Activated T-helper 1 cell treated with Interleukin-2 at 50 U/mL for 16 hours (primary cell): ENCODE data around the gene EIPR1.

ENCODE experiments used
- DNase-seq: peaks from one replicate; pipeline ENCODE4 v3.0.0-alpha.2; 2020; ENCODE audit warnings: low read depth

Gene EIPR1

GRCh38 chr2:3324036-3324386 lies 53.6 kb downstream of the EIPR1 start:
- no peak for DNase-seq

- DNase-seq = no peak
Observed at GRCh38 chr2:3323360-3324035, 54.1 kb downstream of the EIPR1 start.

- DNase-seq = no peak
Observed at GRCh38 chr2:3322311-3322970, 55.2 kb downstream of the EIPR1 start.

- DNase-seq = no peak
Observed at GRCh38 chr2:3321825-3322224, 55.8 kb downstream of the EIPR1 start.

- DNase-seq = no peak
Observed at GRCh38 chr2:3320910-3321605, 56.6 kb downstream of the EIPR1 start.

- DNase-seq = no peak
Observed at GRCh38 chr2:3319745-3320566, 57.7 kb downstream of the EIPR1 start.

- no peak for DNase-seq
Observed at GRCh38 chr2:3319134-3319533, 58.5 kb downstream of the EIPR1 start.

GRCh38 chr2:3317871-3318590 lies 59.6 kb downstream of the EIPR1 start:
- no peak for DNase-seq

- no peak for DNase-seq
Observed at GRCh38 chr2:3317277-3317685, 60.3 kb downstream of the EIPR1 start.

- DNase-seq = no peak
Observed at GRCh38 chr2:3316456-3317276, 61.0 kb downstream of the EIPR1 start.

- DNase-seq = no peak
Observed at GRCh38 chr2:3314626-3315025, 63.0 kb downstream of the EIPR1 start.

- no peak for DNase-seq
Observed at GRCh38 chr2:3313781-3314375, 63.7 kb downstream of the EIPR1 start.

GRCh38 chr2:3312576-3313345 lies 64.9 kb downstream of the EIPR1 start:
- no peak for DNase-seq

GRCh38 chr2:3311601-3312000 lies 66.0 kb downstream of the EIPR1 start:
- DNase-seq = no peak

- no peak for DNase-seq
Observed at GRCh38 chr2:3309496-3310355, 67.9 kb downstream of the EIPR1 start.

- no peak for DNase-seq
Observed at GRCh38 chr2:3307901-3308300, 69.7 kb downstream of the EIPR1 start.

GRCh38 chr2:3307236-3307635 lies 70.4 kb downstream of the EIPR1 start:
- DNase-seq = no peak

- no peak for DNase-seq
Observed at GRCh38 chr2:3305952-3306351, 71.7 kb downstream of the EIPR1 start.

- DNase-seq = no peak
Observed at GRCh38 chr2:3305431-3305830, 72.2 kb downstream of the EIPR1 start.
